BLaER1 (cell line): ENCODE measurements around the gene SLC31A2.
"Not testable (repeated sequence)": the region's sequence is repeated elsewhere in the genome, so short reads cannot be mapped to it uniquely, and the experiment has no call there.

Experiments used
- H3K27ac ChIP-seq: shearing (Covaris generic); formaldehyde crosslinking; 2 replicates; pipeline ENCODE4 v1.8.1; 2022
- H3K27me3 ChIP-seq: shearing (Covaris generic); formaldehyde crosslinking; 2 replicates; pipeline ENCODE4 v1.8.1; 2022
- H3K36me3 ChIP-seq: shearing (Covaris generic); formaldehyde crosslinking; 2 replicates; pipeline ENCODE4 v1.8.1; 2022
- H3K4me1 ChIP-seq: shearing (Covaris generic); formaldehyde crosslinking; 2 replicates; pipeline ENCODE4 v1.8.1; 2022
- H3K4me2 ChIP-seq: shearing (Covaris generic); formaldehyde crosslinking; 2 replicates; pipeline ENCODE4 v1.8.1; 2022
- H3K4me3 ChIP-seq: shearing (Covaris generic); formaldehyde crosslinking; 2 replicates; pipeline ENCODE4 v1.8.1; 2022
- H3K9ac ChIP-seq: shearing (Covaris generic); formaldehyde crosslinking; 2 replicates; pipeline ENCODE4 v1.8.1; 2022
- H3K9me3 ChIP-seq: shearing (Covaris generic); formaldehyde crosslinking; 2 replicates; pipeline ENCODE4 v1.8.1; 2022
- H4K20me1 ChIP-seq: shearing (Covaris generic); formaldehyde crosslinking; 2 replicates; pipeline ENCODE4 v1.8.1; 2022
- Cebpa-rat ChIP-seq: shearing (Covaris generic); IDR thresholded peaks from 2 replicates; pipeline ENCODE4 v1.8.1; 2022

The SLC31A2 gene, protein sequence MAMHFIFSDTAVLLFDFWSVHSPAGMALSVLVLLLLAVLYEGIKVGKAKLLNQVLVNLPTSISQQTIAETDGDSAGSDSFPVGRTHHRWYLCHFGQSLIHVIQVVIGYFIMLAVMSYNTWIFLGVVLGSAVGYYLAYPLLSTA

DNA sequence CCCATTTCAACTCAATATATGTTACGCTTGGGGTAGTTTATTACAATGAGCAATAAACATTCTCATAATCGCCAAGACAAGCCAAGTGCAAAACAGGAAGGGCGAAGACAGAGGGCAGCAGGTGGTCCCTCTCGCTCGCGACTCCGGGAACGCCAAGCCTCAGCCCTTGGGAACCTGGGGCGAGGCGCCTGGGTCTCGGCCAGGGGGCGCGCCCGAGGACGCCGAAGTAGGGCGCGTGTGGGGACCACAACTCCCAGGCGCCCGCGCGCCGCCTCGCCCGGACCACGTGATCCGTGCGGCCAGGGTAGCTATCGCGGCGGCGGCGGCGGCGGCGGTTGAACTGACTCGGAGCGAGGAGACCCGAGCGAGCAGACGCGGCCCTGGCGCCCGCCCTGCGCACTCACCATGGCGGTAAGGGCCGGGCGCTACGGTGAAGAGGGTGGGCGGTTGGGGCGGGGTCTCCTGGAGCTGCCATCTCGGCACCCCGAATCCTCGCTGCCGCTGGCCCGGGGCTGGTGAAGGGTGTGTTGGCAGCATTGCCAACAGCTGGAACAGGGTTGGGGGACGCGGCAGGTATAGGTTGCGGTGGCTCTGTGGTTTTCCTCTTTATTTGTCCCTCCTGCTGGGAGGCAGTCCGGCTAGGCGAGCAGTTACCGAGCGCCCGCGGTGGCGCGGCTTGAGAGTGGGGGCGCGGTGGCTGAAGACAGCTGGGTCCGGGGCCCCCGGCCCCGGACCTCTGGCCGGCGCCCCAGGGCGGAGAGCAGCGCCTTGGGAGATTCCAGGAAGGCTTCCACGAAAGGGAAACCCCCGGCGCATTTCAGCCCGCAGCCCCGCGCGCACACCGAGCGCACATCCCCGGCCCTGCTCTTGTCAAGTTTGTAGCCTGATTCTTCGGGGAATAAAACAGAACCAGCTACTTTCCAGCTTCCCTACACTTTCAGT, at the start of gene SLC31A2:
Gene SLC31A2 (plus strand): TSS at position 338 of the 942 bp plus-strand sequence. CDS start 68 bp downstream, at position 406.
- no peak for TF ChIP-seq Cebpa-rat
- Histone ChIP-seq H3K4me3 (peak within 1 kb of the TSS; percentile 83), H3K27me3 (peaks cover 4% of the 10 kb centered on the region; the same call in 1 of the 2 replicates), H3K4me1 (peaks cover 40% of the 10 kb centered on the region), H4K20me1 (peaks cover 25% of the 10 kb centered on the region), H3K4me2 (peak within 1 kb of the TSS; percentile 94), H3K27ac (peak within 1 kb of the TSS; percentile 67), H3K36me3 (no peaks in the 10 kb centered on the region), H3K9me3 (no peaks in the 10 kb centered on the region), H3K9ac (peak within 1 kb of the TSS; percentile 80)

GRCh38 chr9:113105345-113105744, 45.5 kb upstream of the SLC31A2 start:
- H3K4me1 ChIP-seq, H3K4me3 ChIP-seq, H3K36me3 ChIP-seq, H3K27ac ChIP-seq, H3K27me3 ChIP-seq, H4K20me1 ChIP-seq, H3K4me2 ChIP-seq, H3K9me3 ChIP-seq, H3K9ac ChIP-seq: not testable (repeated sequence)

GRCh38 chr9:113111065-113111951, 39.5 kb upstream of the SLC31A2 start:
- H3K27me3 ChIP-seq, H3K4me3 ChIP-seq, H3K27ac ChIP-seq, H4K20me1 ChIP-seq, H3K9me3 ChIP-seq, H3K4me1 ChIP-seq, H3K4me2 ChIP-seq, H3K9ac ChIP-seq, H3K36me3 ChIP-seq: not testable (repeated sequence)

DNA sequence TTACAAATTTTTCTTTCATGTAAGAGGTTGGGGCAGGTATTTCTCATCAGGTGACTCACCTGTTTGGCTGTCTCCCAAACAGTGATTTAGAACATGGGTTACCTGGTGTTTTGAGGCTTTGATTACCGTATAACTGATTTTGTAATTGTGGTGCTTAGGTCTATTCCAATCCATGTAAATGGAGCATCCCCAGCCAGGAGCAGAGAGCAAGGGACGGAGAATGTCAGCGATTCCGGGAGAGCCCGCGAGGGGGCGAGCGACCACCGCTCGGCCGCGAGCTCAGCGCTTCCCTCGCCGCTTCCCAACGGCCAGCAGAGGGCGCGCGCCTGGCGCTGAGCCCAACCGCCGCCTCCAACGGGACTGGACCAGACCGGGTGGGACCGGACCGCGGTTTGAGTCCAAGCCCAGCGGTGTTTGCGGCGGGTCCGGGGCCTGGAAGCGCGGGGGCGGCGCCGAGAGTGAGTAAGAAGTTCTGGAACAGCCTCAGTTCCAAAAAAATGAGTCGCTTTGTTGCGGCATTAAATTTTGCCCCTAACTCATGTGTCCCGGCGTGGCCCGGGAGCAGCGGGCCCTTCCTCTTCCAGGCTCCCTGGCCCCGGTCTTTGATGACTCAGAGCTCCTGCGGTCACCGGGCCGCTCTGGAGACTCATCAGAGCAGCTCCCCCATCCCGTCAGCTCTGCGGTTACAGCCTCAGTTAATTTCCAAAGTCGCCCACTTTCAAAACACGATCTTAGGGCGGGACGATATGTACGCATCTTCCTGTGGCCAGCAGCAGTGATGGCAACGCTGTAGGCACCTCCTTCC, 37.9 kb upstream of the SLC31A2 start:
- not testable (repeated sequence) for H4K20me1 ChIP-seq, H3K4me1 ChIP-seq, H3K4me3 ChIP-seq, H3K36me3 ChIP-seq, H3K9ac ChIP-seq, H3K4me2 ChIP-seq, H3K27me3 ChIP-seq, H3K27ac ChIP-seq, H3K9me3 ChIP-seq

GRCh38 chr9:113118829-113119228, 32.0 kb upstream of the SLC31A2 start:
- not testable (repeated sequence) for H3K4me1 ChIP-seq, H3K9me3 ChIP-seq, H3K27me3 ChIP-seq, H3K9ac ChIP-seq, H3K4me3 ChIP-seq, H3K4me2 ChIP-seq, H4K20me1 ChIP-seq, H3K27ac ChIP-seq, H3K36me3 ChIP-seq

DNA sequence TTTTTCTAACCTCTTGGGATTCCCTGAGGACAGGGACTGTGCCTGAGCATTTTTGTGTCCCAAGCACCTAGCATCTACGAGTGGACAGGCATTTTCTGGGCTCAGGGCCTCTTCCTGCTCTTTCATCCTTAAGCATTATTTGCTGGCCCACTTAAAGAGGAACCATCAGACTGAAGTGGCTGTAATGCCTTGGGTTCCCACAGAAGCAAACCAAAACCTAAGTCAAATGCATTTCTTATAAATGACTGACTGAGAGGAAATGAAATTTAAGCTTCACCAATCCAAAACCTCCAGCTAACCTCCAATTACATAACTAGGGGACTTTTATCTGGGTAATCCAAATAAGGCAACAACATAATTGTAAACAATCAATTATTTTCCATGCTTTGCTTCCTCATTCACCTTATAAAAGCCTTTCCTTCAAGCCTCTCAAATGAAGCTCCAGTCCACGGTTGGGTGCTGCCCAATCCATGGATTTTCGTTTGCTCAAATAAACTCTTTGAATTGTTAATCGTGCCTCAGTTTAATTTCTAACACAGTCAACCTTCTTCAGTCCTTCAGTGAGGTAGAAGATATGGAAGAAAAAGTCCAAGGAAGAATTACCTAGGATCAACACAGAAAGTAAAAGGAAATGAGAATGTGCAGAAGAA, 25.3 kb upstream of the SLC31A2 start:
- no peaks in the 10 kb centered on the region for H3K36me3 ChIP-seq
- H3K4me1 ChIP-seq = 0 out of 2 replicates have a peak, but pooled peaks cover 5% of the 10 kb centered on the region
- H3K4me3 ChIP-seq = no peak overlapping the region
- H3K4me2 ChIP-seq = no peak overlapping the region
- no peaks in the 10 kb centered on the region for H3K9me3 ChIP-seq
- no peak for TF ChIP-seq Cebpa-rat
- H3K9ac ChIP-seq = no peak overlapping the region
- H3K27me3 ChIP-seq = no peaks in the 10 kb centered on the region
- no peaks in the 10 kb centered on the region for H4K20me1 ChIP-seq
- H3K27ac ChIP-seq = no peak overlapping the region

- Histone ChIP-seq H3K4me1 (0 out of 2 replicates have a peak, but pooled peaks cover 5% of the 10 kb centered on the region), H3K4me2 (no peak overlapping the region), H3K9ac (no peak overlapping the region), H3K36me3 (no peaks in the 10 kb centered on the region), H3K4me3 (no peak overlapping the region), H3K27me3 (no peaks in the 10 kb centered on the region), H4K20me1 (no peaks in the 10 kb centered on the region), H3K27ac (no peak overlapping the region), H3K9me3 (no peaks in the 10 kb centered on the region)
- no peak for TF ChIP-seq Cebpa-rat
Observed at GRCh38 chr9:113129466-113129865, 21.3 kb upstream of the SLC31A2 start.

- TF ChIP-seq Cebpa-rat = no peak
- Histone ChIP-seq H3K27me3 (no peaks in the 10 kb centered on the region), H3K27ac (no peak overlapping the region), H3K9me3 (no peaks in the 10 kb centered on the region), H3K9ac (no peak overlapping the region), H4K20me1 (no peaks in the 10 kb centered on the region), H3K4me1 (0 out of 2 replicates have a peak, but pooled peaks cover 5% of the 10 kb centered on the region), H3K4me3 (no peak overlapping the region), H3K4me2 (no peak overlapping the region), H3K36me3 (no peaks in the 10 kb centered on the region)
Observed at GRCh38 chr9:113129884-113130283, 20.9 kb upstream of the SLC31A2 start.

DNA sequence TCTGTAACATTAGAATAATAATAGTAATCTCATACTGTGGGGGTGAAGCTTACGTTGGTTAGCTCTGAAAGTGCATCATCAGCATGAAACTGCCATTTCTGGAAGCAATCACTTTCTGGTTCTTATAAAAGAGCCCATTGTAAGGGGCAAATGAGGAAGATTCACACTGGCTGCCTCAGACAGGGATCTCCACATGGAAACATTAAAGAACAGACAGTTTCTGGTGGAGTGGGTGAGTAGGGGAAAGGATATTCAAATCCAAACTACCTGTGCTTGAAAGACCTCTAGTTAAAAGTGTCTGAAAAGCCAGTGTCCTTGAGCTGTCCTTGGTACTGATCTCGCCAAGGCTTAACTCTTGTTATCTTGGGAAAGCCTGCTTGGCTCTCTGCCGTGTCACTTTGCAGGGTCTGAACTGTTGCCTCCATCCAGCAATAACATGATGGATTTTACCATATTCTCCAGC, 19.1 kb upstream of the SLC31A2 start:
- H3K27me3 ChIP-seq = no peaks in the 10 kb centered on the region
- H3K4me3 ChIP-seq = no peak overlapping the region
- 0 out of 2 replicates have a peak, but pooled peaks cover 5% of the 10 kb centered on the region for H3K4me1 ChIP-seq

More for the DNA sequence above, 19.1 kb upstream of the SLC31A2 start:
- no peaks in the 10 kb centered on the region for H4K20me1 ChIP-seq
- no peak for TF ChIP-seq Cebpa-rat
- H3K27ac ChIP-seq = no peak overlapping the region
- H3K4me2 ChIP-seq = no peak overlapping the region
- no peaks in the 10 kb centered on the region for H3K9me3 ChIP-seq
- no peaks in the 10 kb centered on the region for H3K36me3 ChIP-seq
- H3K9ac ChIP-seq = no peak overlapping the region
